ENCODE measurements around the gene CDC25C. TPM values are rescaled to one million over a fixed set of nuclear protein-coding genes. Genes with fewer than 3 reads are reported as not detected.

CDC25C gene
- total RNA-seq, 1 experiment from 2014 or later, result 11.1 TPM

DNA sequence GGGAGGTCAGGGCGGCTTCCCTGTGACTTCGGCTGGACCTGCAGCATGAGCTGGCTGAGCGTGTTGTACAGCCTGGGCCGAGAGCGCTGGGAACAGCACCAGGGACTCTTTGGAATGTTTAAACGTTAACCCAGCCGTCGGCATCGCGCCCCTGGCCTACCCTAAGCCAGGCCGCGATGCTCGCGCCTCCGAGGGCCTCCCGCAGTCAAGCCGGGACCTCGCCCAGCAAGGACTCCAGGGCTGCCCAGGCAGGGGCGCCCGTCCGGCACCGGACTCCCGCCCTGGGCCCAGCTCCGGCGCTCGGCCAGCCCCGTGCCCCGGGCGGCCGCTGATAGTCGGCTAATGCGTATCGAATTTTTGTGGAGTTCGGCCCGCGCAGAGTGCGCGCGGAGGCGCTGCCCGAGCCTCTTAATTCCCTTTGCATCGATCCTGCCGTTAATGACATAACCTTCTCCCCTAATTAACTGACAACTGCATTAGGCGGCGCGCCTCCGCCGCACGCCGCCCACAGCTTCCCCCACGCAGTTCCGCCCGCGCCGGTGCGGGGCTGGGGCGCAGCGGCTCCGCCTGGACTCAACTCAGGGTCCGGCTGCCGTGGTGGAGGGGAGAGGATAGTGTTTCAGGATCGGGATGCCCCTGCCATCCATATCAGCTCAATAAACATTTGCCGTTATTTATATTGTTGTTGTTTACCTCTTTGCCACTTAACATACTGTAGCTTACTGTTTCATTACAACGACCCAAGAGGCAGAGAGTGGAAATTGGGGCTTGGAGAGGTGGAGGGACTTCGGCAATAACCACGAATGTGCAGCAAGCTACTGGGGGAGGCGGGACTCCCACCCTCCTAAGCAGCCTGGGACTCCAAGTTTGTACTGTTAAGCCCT, 89.7 kb downstream of the CDC25C start:
- Histone ChIP-seq H2AFZ (ENCODE audit: low read length) (no peak overlapping the region), H3K27ac (ENCODE audit: low read length) (no peak overlapping the region), H3K9me3 (ENCODE audit: low read length) (no peaks in the 10 kb centered on the region), H3K79me2 (ENCODE audit: low read length) (no peaks in the 10 kb centered on the region), H3K4me2 (ENCODE audit: low read depth, low read length, poor library complexity, severe bottlenecking) (no peak overlapping the region), H3K36me3 (ENCODE audit: insufficient read depth, low read length) (no peaks in the 10 kb centered on the region), H3K4me1 (ENCODE audit: low read length) (0 out of 2 replicates have a peak, but pooled peaks cover 3% of the 10 kb centered on the region), H3K27me3 (ENCODE audit: low read length) (no peaks in the 10 kb centered on the region), H3K9me2 (replicated peaks; ENCODE audit: insufficient read depth, low read length) (no peaks in the 10 kb centered on the region), H3K4me3 (ENCODE audit: low read length) (no peak overlapping the region), H4K20me1 (ENCODE audit: insufficient read depth, low read depth, low read length) (no peaks in the 10 kb centered on the region), H3K9ac (ENCODE audit: low read length) (no peak overlapping the region)
- no peak for DNase-seq

DNA sequence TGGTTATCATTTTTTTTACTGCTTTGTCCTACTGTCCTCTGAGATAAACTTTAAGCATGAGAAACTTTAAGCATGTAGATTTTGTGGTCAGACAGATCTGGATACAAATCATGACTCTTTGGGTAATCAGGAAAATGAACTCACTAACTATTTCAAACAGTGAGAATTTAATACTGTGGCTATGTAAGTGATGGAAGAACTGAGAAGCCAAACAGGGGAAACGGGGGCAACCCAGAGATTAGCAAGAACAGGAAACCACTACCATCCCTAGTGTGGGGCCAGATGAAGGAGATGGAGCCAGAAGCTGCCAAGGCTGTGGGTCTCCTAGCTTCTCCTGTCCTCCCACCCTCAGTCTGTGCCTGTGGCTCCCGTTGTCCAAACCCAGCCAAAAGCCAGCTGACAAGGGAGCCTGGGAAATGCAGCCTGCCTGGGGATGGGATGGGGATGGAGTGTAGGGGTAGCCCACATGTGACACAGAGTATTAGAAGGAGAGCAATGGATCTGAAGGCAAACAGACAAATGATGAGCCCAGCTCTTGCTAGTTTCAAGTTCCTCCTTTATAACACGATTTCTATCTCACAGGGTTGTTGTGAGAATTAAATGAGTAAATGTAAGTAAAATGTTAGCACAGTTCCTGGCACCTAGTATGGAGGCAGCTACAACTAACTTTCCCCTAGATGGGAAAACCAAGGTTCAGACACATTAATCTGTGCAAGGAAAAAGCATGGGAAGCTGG, 90.8 kb downstream of the CDC25C start:
- H4K20me1 ChIP-seq (ENCODE audit: insufficient read depth, low read depth, low read length), result no peaks in the 10 kb centered on the region
- H3K9ac ChIP-seq (ENCODE audit: low read length), result no peak overlapping the region
- H3K4me2 ChIP-seq (ENCODE audit: low read depth, low read length, poor library complexity, severe bottlenecking), result no peak overlapping the region
- no peak overlapping the region for H3K27ac ChIP-seq (ENCODE audit: low read length)
- H3K9me2 ChIP-seq (replicated peaks; ENCODE audit: insufficient read depth, low read length), result no peaks in the 10 kb centered on the region
- H3K9me3 ChIP-seq (ENCODE audit: low read length), result no peaks in the 10 kb centered on the region
- no peak overlapping the region for H3K4me3 ChIP-seq (ENCODE audit: low read length)
- no peak overlapping the region for H2AFZ ChIP-seq (ENCODE audit: low read length)
- DNase-seq, result no peak
- no peaks in the 10 kb centered on the region for H3K36me3 ChIP-seq (ENCODE audit: insufficient read depth, low read length)
- no peaks in the 10 kb centered on the region for H3K79me2 ChIP-seq (ENCODE audit: low read length)
- H3K27me3 ChIP-seq (ENCODE audit: low read length), result no peaks in the 10 kb centered on the region
- H3K4me1 ChIP-seq (ENCODE audit: low read length), result 0 out of 2 replicates have a peak, but pooled peaks cover 3% of the 10 kb centered on the region

DNA sequence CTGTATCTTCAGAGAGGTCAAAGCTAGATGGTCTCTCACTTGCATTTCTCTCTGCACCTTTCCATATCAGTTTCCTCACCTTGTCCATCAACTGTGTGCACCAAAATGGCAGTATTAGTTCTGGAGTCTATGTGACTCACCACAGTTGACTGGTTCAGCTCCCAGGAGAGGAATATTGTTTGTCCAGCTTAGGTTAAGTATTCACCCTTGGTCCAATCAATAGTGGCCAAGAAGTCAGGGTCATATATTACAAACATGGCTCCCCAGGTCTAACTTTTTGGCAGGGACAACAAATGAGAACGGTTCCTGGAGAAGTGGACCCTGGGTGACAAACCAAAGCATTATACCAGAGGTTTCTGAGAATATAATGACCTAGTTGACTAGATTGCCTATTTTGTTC, 93.6 kb downstream of the CDC25C start:
- Histone ChIP-seq H2AFZ (ENCODE audit: low read length) (no peak overlapping the region), H3K27me3 (ENCODE audit: low read length) (no peaks in the 10 kb centered on the region), H3K4me1 (ENCODE audit: low read length) (0 out of 2 replicates have a peak, but pooled peaks cover 3% of the 10 kb centered on the region), H3K9me2 (replicated peaks; ENCODE audit: insufficient read depth, low read length) (no peaks in the 10 kb centered on the region), H3K4me2 (ENCODE audit: low read depth, low read length, poor library complexity, severe bottlenecking) (no peak overlapping the region), H3K79me2 (ENCODE audit: low read length) (no peaks in the 10 kb centered on the region), H4K20me1 (ENCODE audit: insufficient read depth, low read depth, low read length) (no peaks in the 10 kb centered on the region), H3K4me3 (ENCODE audit: low read length) (no peak overlapping the region), H3K36me3 (ENCODE audit: insufficient read depth, low read length) (no peaks in the 10 kb centered on the region), H3K9ac (ENCODE audit: low read length) (no peak overlapping the region), H3K27ac (ENCODE audit: low read length) (no peak overlapping the region), H3K9me3 (ENCODE audit: low read length) (no peaks in the 10 kb centered on the region)
- no peak for DNase-seq

Other genes with a start within 250 kb of the CDC25C start
- gene WNT8A, start 247.8 kb downstream of the CDC25C start, total RNA-seq (2014; rRNA removed; shearing (Covaris generic); ENCODE audit: low replicate concordance), result not detected in 2 replicates
- gene NME5, start 192.4 kb downstream of the CDC25C start, total RNA-seq (2014; rRNA removed; shearing (Covaris generic); ENCODE audit: low replicate concordance), result 1.3 and 2.0 TPM in 2 replicates
- gene BRD8, start 153.2 kb downstream of the CDC25C start, total RNA-seq (2014; rRNA removed; shearing (Covaris generic); ENCODE audit: low replicate concordance), result 44.9 and 51.9 TPM in 2 replicates
- gene KIF20A, start 152.7 kb downstream of the CDC25C start, total RNA-seq (2014; rRNA removed; shearing (Covaris generic); ENCODE audit: low replicate concordance), result 16.9 and 26.5 TPM in 2 replicates
- gene CDC23, start 118.5 kb downstream of the CDC25C start, total RNA-seq (2014; rRNA removed; shearing (Covaris generic); ENCODE audit: low replicate concordance), result 16.6 and 24.0 TPM in 2 replicates
- gene GFRA3, start 57.2 kb downstream of the CDC25C start, total RNA-seq (2014; rRNA removed; shearing (Covaris generic); ENCODE audit: low replicate concordance), result 0.37 TPM in 1 of 2 replicates, not detected in the other
- 48.2 and 62.8 TPM in 2 replicates for gene FAM53C, start 6.5 kb upstream of the CDC25C start, total RNA-seq (2014; rRNA removed; shearing (Covaris generic); ENCODE audit: low replicate concordance)
- gene KDM3B, start 20.9 kb upstream of the CDC25C start, total RNA-seq (2014; rRNA removed; shearing (Covaris generic); ENCODE audit: low replicate concordance), result 44.9 and 56.3 TPM in 2 replicates
- gene REEP2, start 107.3 kb upstream of the CDC25C start, total RNA-seq (2014; rRNA removed; shearing (Covaris generic); ENCODE audit: low replicate concordance), result 1.8 and 3.1 TPM in 2 replicates
- 0.61 and 1.7 TPM in 2 replicates for gene EGR1, start 133.7 kb upstream of the CDC25C start, total RNA-seq (2014; rRNA removed; shearing (Covaris generic); ENCODE audit: low replicate concordance)
- 52.1 and 100 TPM in 2 replicates for gene ETF1, start 211.4 kb upstream of the CDC25C start, total RNA-seq (2014; rRNA removed; shearing (Covaris generic); ENCODE audit: low replicate concordance)
- gene HSPA9, start 243.6 kb upstream of the CDC25C start, total RNA-seq (2014; rRNA removed; shearing (Covaris generic); ENCODE audit: low replicate concordance), result 269 and 293 TPM in 2 replicates

All from Karpas-422 (cell line).